Measurements from ENCODE around the gene ARRDC3.

DNA sequence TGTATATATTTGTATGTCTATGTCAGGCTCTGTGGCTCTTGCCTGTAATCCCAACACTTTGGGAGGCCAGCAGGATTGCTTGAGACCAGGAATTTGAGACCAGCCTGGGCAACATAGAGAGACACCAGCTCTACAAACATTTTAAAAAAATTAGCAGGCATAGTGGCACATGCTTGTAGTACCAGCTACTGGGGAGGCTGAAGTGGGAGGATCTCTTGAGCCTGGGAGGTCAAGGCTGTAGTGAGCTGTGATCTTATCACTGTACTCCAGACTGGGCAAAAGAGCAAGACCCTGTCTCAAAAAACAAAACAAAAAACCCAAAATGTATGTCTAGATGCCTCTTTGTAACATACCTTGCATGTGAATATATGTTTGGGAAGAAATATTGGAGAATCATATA, 15.8 kb downstream of the ARRDC3 start:
- TF ChIP-seq SUPT20H (IDR thresholded peaks at IDR 0.05; ENCODE audit: borderline replicate concordance, control insufficient read depth, low read depth, low read length) (no peak), JUNB (IDR thresholded peaks at IDR 0.05) (no peak), EP300 (IDR thresholded peaks at IDR 0.05; ENCODE audit: borderline replicate concordance in 1 of 2, control insufficient read depth in 1 of 2, low read depth in 2 of 2, low read length in 2 of 2) (no peak), STAT3 (IDR thresholded peaks at IDR 0.05; ENCODE audit: low read depth, low read length) (no peak), SUZ12 (IDR thresholded peaks at IDR 0.05; ENCODE audit: unreplicated experiment) (no peak), ZNF274 (IDR thresholded peaks at IDR 0.05; ENCODE audit: insufficient read depth, insufficient read length) (no peak), CREM (IDR thresholded peaks at IDR 0.05; ENCODE audit: low read depth) (no peak), CBX5 (IDR thresholded peaks at IDR 0.05; ENCODE audit: low read depth) (no peak), ESRRA (IDR thresholded peaks at IDR 0.05; ENCODE audit: low read length) (no peak)
- TF ChIP-seq, protein P1, sequence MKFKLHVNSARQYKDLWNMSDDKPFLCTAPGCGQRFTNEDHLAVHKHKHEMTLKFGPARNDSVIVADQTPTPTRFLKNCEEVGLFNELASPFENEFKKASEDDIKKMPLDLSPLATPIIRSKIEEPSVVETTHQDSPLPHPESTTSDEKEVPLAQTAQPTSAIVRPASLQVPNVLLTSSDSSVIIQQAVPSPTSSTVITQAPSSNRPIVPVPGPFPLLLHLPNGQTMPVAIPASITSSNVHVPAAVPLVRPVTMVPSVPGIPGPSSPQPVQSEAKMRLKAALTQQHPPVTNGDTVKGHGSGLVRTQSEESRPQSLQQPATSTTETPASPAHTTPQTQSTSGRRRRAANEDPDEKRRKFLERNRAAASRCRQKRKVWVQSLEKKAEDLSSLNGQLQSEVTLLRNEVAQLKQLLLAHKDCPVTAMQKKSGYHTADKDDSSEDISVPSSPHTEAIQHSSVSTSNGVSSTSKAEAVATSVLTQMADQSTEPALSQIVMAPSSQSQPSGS (IDR thresholded peaks at IDR 0.05; ENCODE audit: low read length), result no peak
- TF ChIP-seq, protein P2, sequence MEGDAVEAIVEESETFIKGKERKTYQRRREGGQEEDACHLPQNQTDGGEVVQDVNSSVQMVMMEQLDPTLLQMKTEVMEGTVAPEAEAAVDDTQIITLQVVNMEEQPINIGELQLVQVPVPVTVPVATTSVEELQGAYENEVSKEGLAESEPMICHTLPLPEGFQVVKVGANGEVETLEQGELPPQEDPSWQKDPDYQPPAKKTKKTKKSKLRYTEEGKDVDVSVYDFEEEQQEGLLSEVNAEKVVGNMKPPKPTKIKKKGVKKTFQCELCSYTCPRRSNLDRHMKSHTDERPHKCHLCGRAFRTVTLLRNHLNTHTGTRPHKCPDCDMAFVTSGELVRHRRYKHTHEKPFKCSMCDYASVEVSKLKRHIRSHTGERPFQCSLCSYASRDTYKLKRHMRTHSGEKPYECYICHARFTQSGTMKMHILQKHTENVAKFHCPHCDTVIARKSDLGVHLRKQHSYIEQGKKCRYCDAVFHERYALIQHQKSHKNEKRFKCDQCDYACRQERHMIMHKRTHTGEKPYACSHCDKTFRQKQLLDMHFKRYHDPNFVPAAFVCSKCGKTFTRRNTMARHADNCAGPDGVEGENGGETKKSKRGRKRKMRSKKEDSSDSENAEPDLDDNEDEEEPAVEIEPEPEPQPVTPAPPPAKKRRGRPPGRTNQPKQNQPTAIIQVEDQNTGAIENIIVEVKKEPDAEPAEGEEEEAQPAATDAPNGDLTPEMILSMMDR (IDR thresholded peaks at IDR 0.05 in 2 of 3, conservative IDR thresholded peaks at IDR 0.05 in 1 of 3; ENCODE audit: control insufficient read depth in 2 of 3, extremely low read depth in 1 of 3, insufficient read depth in 1 of 3, low read depth in 3 of 3, low read length in 3 of 3), result no peak
- TF ChIP-seq, protein P3, sequence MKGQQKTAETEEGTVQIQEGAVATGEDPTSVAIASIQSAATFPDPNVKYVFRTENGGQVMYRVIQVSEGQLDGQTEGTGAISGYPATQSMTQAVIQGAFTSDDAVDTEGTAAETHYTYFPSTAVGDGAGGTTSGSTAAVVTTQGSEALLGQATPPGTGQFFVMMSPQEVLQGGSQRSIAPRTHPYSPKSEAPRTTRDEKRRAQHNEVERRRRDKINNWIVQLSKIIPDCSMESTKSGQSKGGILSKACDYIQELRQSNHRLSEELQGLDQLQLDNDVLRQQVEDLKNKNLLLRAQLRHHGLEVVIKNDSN (IDR thresholded peaks at IDR 0.05; ENCODE audit: borderline replicate concordance, extremely low read length, insufficient read depth, low read depth, low read length), result no peak
